ENCODE measurements around the gene SEZ6. TPM values are rescaled to one million over a fixed set of nuclear protein-coding genes. Genes with fewer than 3 reads are reported as not detected.

The SEZ6 gene
- total RNA-seq, result not detected
- long read RNA-seq, result 0 reads

DNA sequence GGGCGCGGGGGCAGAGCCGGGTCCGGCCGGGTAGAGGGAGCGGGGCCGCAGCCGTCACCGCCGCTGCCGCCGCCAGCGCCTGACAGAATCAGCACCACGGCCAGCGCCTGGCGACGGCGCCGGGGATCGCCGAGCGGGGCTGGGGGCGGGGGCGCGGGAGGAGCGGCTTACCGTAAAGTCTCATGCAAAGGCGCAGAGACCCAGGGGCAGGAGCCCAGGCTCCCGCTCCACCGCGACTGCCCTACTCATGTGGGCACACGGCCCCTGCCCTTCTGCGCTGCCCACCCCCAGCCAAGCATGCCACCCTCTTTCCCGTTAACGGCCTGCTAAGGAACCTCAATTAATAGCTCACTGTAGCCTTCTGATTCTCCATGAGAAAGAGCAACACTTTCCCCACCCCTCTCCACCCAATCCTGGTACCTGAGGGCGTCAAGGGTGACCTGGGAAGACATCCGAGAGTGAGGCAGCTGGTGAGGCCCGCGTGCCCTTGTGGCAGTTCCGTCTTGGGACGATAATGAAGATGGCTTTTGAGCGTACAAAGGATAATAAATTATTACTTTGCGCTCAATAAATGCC lies at the start of gene SEZ6:
Gene SEZ6 (minus strand): TSS at position 98 of the 576 bp plus-strand sequence. CDS start 164 bp downstream, outside the sequence.
- intact Hi-C loops (cut with DNase I), result no loop called here
- peak; percentile 95 for ATAC-seq (ENCODE audit: poor library complexity)
- peak; percentile 78 for DNase-seq

GRCh38 chr17:29054835-29055234 lies 49.0 kb upstream of the SEZ6 start:
- no peak for ATAC-seq (ENCODE audit: poor library complexity)

DNA sequence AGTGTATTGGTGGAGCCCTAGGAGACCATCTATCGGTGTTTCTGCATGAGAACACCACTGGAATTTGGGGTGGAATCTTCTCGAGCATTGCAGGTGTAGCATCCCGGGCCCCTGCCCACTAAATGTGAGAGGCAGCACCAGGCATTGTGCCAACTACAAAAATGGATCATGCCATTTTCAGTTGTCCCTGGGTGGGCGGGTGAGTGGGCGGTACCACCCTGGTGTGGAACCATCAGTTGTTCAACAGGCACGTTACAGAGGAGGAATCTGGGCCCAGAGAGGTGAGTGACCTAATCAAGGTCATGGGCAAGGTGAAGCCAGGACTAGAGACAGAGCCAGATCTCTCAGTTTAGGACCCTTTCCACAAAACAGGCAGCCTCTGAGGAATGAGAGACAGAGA lies 45.9 kb upstream of the SEZ6 start:
- DNase-seq, result no peak
- intact Hi-C loops (cut with DNase I), result no loop called here
- ATAC-seq (ENCODE audit: poor library complexity), result no peak

More at GRCh38 chr17:29054835-29055234, 49.0 kb upstream of the SEZ6 start:
- intact Hi-C loops (cut with DNase I), result no loop called here
- DNase-seq, result no peak

DNA sequence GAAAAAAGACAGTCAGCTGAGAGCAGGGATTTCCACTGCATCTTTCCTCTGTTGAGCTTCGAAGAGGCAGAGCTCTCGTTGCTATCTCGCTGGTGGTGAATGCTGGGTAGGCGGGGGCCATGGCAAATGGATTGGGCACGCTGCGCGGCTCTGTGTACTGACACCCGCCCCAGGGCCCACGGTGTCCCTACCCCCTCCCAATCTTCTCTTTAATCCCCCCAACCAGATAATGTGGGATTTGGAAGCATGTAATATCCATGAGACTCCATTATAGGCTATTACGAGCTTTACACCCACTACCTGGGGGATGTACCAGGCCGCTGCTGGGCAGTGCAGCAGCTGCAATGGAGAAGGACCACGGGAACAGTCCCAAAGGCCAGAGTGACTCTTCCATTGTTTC lies 45.4 kb upstream of the SEZ6 start:
- intact Hi-C loops (cut with DNase I), result no loop called here
- no peak for ATAC-seq (ENCODE audit: poor library complexity)
- DNase-seq, result no peak

- DNase-seq (no peak), ATAC-seq (ENCODE audit: poor library complexity) (no peak)
- intact Hi-C loops (cut with DNase I), result no loop called here
Observed at GRCh38 chr17:29050176-29050575, 44.3 kb upstream of the SEZ6 start.

DNA sequence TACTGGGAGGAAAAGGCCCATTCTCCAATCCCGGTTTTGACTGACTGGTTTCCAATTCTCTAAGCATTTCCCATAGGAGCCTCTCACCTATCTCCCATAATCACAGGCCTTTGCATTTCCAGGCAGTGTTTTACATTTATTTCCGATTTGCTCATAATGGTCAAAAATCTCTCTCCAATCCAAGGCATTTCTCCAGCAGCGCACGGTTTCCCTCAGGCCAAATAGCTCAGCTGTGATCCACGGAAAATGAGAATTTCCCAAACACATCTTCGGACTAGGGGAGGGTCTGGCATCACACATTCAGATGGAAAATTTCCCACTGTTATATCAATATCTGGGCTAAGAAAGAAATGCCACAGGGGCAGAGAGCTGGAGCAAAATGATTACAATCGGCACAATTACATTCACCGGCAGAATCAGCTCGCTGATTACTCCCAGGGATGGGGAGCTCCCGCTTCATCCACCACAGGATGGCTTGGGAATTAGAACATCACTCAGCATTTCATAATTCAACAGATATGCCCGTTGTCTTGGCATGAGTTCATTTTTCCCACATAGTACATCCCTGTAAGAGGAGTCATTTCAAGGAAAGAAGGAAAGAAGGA lies 43.8 kb upstream of the SEZ6 start:
- no peak for ATAC-seq (ENCODE audit: poor library complexity)
- no peak for DNase-seq
- intact Hi-C loops (cut with DNase I), result no loop called here

GRCh38 chr17:29048440-29049368 lies 42.9 kb upstream of the SEZ6 start:
- ATAC-seq (ENCODE audit: poor library complexity), result no peak
- intact Hi-C loops (cut with DNase I), result no loop called here

DNA sequence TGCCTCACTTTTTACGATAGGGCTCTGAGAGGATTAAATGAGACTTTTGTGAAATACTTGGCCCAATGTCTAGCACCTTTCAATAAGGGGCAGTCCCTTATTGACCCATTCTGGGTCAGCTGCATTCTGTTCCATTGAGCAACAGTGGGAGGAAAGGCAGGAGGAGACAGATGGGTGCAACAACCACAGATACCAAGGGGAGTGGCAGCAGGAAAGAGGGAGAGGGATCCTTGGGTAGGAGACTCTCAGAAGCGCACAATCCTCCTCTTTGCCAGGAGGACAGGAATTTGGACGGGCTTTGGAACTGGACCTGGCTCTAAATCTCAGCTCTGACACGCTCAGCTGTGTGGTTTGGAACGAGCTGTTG lies 40.6 kb upstream of the SEZ6 start:
- intact Hi-C loops (cut with DNase I), result no loop called here
- no peak for DNase-seq
- ATAC-seq (ENCODE audit: poor library complexity), result no peak

More at GRCh38 chr17:29048440-29049368, 42.9 kb upstream of the SEZ6 start:
- no peak for DNase-seq

DNA sequence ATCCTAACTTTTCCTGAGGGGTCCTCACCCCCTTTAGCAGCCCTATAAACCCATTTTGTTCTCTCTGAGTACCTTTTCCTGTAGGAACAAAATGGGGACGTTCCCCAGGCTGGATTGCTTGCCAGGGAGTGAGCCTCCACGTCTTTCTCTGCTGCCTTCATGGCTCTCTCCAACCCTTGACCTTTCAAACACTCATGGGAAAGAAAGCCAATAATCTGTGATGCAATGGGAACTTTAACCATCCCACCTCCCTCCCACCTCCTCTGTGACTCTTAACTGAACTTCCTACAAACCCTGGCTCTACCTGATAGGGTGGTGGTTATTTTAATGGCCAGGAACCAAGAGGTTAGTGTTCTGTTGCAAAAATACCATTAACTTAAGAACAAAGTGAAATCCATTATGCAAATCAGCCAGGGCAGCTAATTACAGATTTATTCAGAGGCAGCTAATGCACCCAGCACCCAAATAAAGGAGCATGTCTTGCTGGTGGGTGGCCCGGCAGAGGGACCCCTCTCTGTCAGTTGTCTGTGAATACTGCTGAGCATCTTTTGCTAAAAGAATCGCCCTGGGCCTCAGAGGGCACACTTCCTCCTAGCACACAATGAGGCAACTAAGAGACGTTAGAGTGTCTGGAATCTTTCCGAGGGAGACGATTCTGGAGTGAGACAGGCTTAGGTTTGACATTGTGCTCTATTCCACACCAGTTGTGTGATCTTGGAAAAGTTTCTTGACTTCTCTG lies 40.1 kb upstream of the SEZ6 start:
- DNase-seq (no peak), ATAC-seq (ENCODE audit: poor library complexity) (no peak)
- intact Hi-C loops (cut with DNase I), result no loop called here

DNA sequence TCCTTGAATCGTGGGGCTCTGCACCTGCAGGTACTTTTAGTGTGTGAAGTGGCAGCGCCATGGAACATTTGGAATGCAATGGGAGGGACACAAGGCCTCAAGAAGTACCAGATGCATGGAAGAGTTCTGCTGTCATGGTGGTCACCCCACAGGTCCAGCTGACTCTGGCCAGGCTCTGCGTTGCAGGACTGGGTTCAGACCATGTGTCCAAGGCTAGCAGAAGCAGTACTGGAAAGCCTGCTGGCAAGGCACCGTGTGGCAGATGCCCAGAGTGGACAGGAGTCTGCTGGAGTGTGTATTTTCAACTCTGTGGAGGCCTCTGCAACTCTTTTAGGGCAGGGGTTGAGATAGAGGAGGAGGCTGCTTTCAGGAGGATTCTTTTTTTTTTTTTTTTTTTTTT lies 39.2 kb upstream of the SEZ6 start:
- DNase-seq, result no peak
- ATAC-seq (ENCODE audit: poor library complexity), result no peak
- intact Hi-C loops (cut with DNase I), result no loop called here

DNA sequence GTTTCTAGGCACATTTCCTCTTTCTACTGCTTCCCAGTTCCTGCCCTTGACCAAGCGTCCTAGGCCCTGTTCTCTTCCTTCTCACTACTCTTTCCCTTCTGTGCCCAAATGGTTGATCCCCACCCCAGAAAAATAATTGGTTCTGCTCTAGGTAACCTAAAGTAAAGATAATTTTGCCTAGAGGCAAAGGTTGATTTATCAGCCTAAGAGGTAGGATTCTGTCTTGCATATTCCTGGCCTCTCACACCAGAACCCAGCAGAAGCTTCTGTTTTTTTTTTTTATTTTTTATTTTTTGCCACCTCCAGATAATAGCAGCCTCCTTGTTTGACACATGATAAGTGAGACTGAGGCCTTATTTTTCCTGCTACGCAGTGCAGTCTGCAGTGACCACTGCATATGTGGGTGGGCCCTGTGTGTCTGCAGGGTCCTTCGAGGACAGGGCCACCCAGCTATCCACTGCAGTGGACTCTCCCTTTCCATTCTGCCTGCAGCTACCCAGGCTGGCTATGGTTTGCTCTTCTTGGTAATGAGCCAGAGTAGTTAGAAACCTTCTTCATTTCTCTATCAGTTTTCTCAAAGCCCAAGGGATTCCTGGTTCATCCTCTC lies 37.8 kb upstream of the SEZ6 start:
- DNase-seq (no peak), ATAC-seq (ENCODE audit: poor library complexity) (no peak)
- intact Hi-C loops (cut with DNase I), result no loop called here

DNA sequence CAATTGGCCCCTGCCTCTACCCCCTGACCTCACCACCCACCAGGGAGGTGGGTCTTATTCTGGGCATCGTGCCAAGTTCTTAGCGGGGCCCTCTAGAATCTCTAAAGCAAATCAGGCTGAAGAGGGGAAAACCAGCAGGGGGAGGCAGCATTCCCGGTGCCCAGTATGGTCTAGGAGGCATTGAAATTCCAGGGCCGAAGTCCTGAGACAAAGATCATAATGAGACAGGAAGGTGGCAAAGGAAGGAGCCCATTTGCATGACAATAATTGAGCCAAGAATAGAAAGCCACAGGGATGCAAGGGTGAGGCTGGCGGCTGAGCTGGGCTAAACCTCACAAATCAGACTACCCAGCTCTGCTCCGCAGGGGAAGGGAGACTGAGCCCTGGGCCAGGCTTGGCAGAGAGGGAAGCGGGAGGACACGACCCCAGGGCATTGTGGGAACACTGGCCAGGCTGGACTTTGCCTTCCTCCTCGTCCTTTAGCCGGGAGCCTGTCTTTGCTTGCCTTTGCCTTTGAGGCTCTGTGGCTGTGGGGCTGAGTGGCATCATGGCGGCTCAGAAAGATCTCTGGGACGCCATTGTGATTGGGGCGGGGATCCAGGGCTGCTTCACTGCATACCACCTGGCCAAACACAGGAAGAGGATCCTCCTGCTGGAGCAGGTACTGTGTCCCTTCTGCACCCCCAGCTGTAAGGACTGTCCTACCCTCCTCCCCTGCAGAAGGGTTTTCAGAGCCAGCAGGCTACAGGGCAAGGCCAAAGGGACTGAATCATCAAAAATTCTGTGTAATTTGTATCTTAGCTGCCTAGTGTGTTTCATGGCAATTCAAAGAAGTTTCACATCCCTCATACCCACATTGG lies 37.1 kb upstream of the SEZ6 start, which contains the start of gene PIPOX:
Gene PIPOX (plus strand): TSS at position 463 of the 860 bp plus-strand sequence. CDS start 85 bp downstream, at position 548.
- peak; percentile 73 for ATAC-seq (ENCODE audit: poor library complexity)
- no peak for DNase-seq
- intact Hi-C loops (cut with DNase I), result no loop called here

GRCh38 chr17:29042026-29042678 lies 36.3 kb upstream of the SEZ6 start:
- intact Hi-C loops (cut with DNase I), result no loop called here
- ATAC-seq (ENCODE audit: poor library complexity), result no peak
- DNase-seq, result no peak

GRCh38 chr17:29041571-29041970 lies 35.7 kb upstream of the SEZ6 start:
- ATAC-seq (ENCODE audit: poor library complexity), result no peak
- intact Hi-C loops (cut with DNase I), result no loop called here

DNA sequence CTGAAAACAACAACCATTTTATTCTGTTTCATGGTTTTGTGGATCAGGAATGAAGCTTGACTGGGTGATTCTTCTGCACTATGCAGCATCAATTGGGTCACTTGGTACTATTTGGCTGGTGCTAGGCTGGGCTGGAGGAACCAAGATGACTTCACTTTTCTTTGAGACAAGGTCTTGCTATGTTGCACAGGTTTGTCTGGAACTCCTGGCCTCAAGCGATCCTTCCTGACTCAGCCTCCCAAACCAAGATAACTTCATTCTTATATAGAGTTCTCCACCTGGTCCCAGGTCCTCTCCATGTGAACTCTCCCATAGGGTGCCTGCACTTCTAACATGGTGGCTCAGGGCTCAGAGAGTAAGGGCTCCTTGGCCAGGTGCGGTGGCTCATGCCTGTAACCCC lies 35.3 kb upstream of the SEZ6 start:
- no peak for ATAC-seq (ENCODE audit: poor library complexity)
- no peak for DNase-seq
- intact Hi-C loops (cut with DNase I), result no loop called here

More at GRCh38 chr17:29041571-29041970, 35.7 kb upstream of the SEZ6 start:
- no peak for DNase-seq

- no peak for DNase-seq
- intact Hi-C loops (cut with DNase I), result no loop called here
- ATAC-seq (ENCODE audit: poor library complexity), result no peak
Observed at GRCh38 chr17:29039764-29040598, 34.1 kb upstream of the SEZ6 start.

All from Right ventricle myocardium superior (tissue), 1 donor.